ENCODE measurements around the gene PKMYT1. TPM values are rescaled to one million over a fixed set of nuclear protein-coding genes. Genes with fewer than 3 reads are reported as not detected.

PKMYT1 gene
- polyA plus RNA-seq, 1 donor from 2014 or later = 2.9 TPM

- Histone ChIP-seq H3F3A (ENCODE audit: insufficient read depth, low read length, poor library complexity, severe bottlenecking) (no peaks in the 10 kb centered on the region), H3K9me2 (ENCODE audit: insufficient read depth, low read length) (no peaks in the 10 kb centered on the region), H3K27me3 (ENCODE audit: insufficient read depth, low read depth, low read length) (no peaks in the 10 kb centered on the region), H3K9ac (ENCODE audit: low read length) (no peak overlapping the region), H3K4me3 (ENCODE audit: low read length) (no peak overlapping the region), H3K9me3 (ENCODE audit: low read length) (no peaks in the 10 kb centered on the region), H3K27ac (ENCODE audit: low read length) (no peak overlapping the region), H3K79me2 (replicated peaks; ENCODE audit: insufficient read depth, low read length) (no peaks in the 10 kb centered on the region), H2AFZ (ENCODE audit: low read depth, low read length) (no peak overlapping the region), H3K36me3 (ENCODE audit: insufficient read depth, low read length) (no peaks in the 10 kb centered on the region), H4K20me1 (ENCODE audit: insufficient read depth) (no peaks in the 10 kb centered on the region), H3K4me2 (ENCODE audit: low read length) (no peak overlapping the region)
- TF ChIP-seq MXI1 (conservative IDR thresholded peaks at IDR 0.05; ENCODE audit: poor library complexity, severe bottlenecking) (no peak), SMC3 (conservative IDR thresholded peaks at IDR 0.05; ENCODE audit: poor library complexity) (no peak), RAD21 (conservative IDR thresholded peaks at IDR 0.05) (no peak), REST (IDR thresholded peaks at IDR 0.05; ENCODE audit: borderline replicate concordance) (no peak), POLR2AphosphoS5 (IDR thresholded peaks at IDR 0.05) (no peak), CTCF (IDR thresholded peaks at IDR 0.05; ENCODE audit: poor library complexity, severe bottlenecking) (no peak), TAF1 (IDR thresholded peaks at IDR 0.05; ENCODE audit: low read depth) (no peak), EZH2 (IDR thresholded peaks at IDR 0.05; ENCODE audit: borderline replicate concordance, insufficient read depth, low read length, poor library complexity, severe bottlenecking) (no peak), EP300 (conservative IDR thresholded peaks at IDR 0.05; ENCODE audit: poor library complexity, severe bottlenecking) (no peak)
Measured at GRCh38 chr16:2988590-2989099, 8.4 kb upstream of the PKMYT1 start.

GRCh38 chr16:2987833-2988232, 7.6 kb upstream of the PKMYT1 start:
- no peaks in the 10 kb centered on the region for H3K79me2 ChIP-seq (replicated peaks; ENCODE audit: insufficient read depth, low read length)

More at GRCh38 chr16:2987833-2988232, 7.6 kb upstream of the PKMYT1 start:
- no peaks in the 10 kb centered on the region for H3K36me3 ChIP-seq (ENCODE audit: insufficient read depth, low read length)
- H4K20me1 ChIP-seq (ENCODE audit: insufficient read depth) = no peaks in the 10 kb centered on the region
- H3K4me2 ChIP-seq (ENCODE audit: low read length) = no peak overlapping the region
- no peak overlapping the region for H2AFZ ChIP-seq (ENCODE audit: low read depth, low read length)
- H3K4me3 ChIP-seq (ENCODE audit: low read length) = no peak overlapping the region
- no peaks in the 10 kb centered on the region for H3F3A ChIP-seq (ENCODE audit: insufficient read depth, low read length, poor library complexity, severe bottlenecking)
- no peaks in the 10 kb centered on the region for H3K9me3 ChIP-seq (ENCODE audit: low read length)
- TF ChIP-seq CTCF (IDR thresholded peaks at IDR 0.05; ENCODE audit: poor library complexity, severe bottlenecking) (no peak), REST (IDR thresholded peaks at IDR 0.05; ENCODE audit: borderline replicate concordance) (no peak), EZH2 (IDR thresholded peaks at IDR 0.05; ENCODE audit: borderline replicate concordance, insufficient read depth, low read length, poor library complexity, severe bottlenecking) (no peak), TAF1 (IDR thresholded peaks at IDR 0.05; ENCODE audit: low read depth) (no peak), POLR2AphosphoS5 (IDR thresholded peaks at IDR 0.05) (no peak), RAD21 (conservative IDR thresholded peaks at IDR 0.05) (no peak), MXI1 (conservative IDR thresholded peaks at IDR 0.05; ENCODE audit: poor library complexity, severe bottlenecking) (no peak), SMC3 (conservative IDR thresholded peaks at IDR 0.05; ENCODE audit: poor library complexity) (no peak), EP300 (conservative IDR thresholded peaks at IDR 0.05; ENCODE audit: poor library complexity, severe bottlenecking) (no peak)
- no peaks in the 10 kb centered on the region for H3K27me3 ChIP-seq (ENCODE audit: insufficient read depth, low read depth, low read length)
- H3K9me2 ChIP-seq (ENCODE audit: insufficient read depth, low read length) = no peaks in the 10 kb centered on the region
- no peak overlapping the region for H3K27ac ChIP-seq (ENCODE audit: low read length)
- H3K9ac ChIP-seq (ENCODE audit: low read length) = no peak overlapping the region
